ENCODE measurements around the gene SHISAL1. TPM values are rescaled to one million over a fixed set of nuclear protein-coding genes. Genes with fewer than 3 reads are reported as not detected.

Gene SHISAL1
- total and polyA plus RNA-seq, 10 of the 15 experiments (the other 5 are each of a cell fraction or from before 2014, with no cell fraction given) = not detected

GRCh38 chr22:44244265-44244822 lies 68.4 kb downstream of the SHISAL1 start (continued):
- TF ChIP-seq, protein P1, sequence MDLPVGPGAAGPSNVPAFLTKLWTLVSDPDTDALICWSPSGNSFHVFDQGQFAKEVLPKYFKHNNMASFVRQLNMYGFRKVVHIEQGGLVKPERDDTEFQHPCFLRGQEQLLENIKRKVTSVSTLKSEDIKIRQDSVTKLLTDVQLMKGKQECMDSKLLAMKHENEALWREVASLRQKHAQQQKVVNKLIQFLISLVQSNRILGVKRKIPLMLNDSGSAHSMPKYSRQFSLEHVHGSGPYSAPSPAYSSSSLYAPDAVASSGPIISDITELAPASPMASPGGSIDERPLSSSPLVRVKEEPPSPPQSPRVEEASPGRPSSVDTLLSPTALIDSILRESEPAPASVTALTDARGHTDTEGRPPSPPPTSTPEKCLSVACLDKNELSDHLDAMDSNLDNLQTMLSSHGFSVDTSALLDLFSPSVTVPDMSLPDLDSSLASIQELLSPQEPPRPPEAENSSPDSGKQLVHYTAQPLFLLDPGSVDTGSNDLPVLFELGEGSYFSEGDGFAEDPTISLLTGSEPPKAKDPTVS (IDR thresholded peaks at IDR 0.05; ENCODE audit: low read depth, low read length) = no peak
- TF ChIP-seq ZBTB4 (CRISPR knock-in tag; IDR thresholded peaks at IDR 0.05) = no peak
- TF ChIP-seq EP300 (IDR thresholded peaks at IDR 0.05; ENCODE audit: borderline replicate concordance in 1 of 2, control insufficient read depth in 1 of 2, low read depth in 2 of 2, low read length in 2 of 2) = no peak
- TF ChIP-seq YBX1 (IDR thresholded peaks at IDR 0.05) = no peak
- TF ChIP-seq POLR2AphosphoS2 (IDR thresholded peaks at IDR 0.05; ENCODE audit: low read depth, low read length) = no peak
- no peak for TF ChIP-seq GABPA (IDR thresholded peaks at IDR 0.05; ENCODE audit: low read depth)

DNA sequence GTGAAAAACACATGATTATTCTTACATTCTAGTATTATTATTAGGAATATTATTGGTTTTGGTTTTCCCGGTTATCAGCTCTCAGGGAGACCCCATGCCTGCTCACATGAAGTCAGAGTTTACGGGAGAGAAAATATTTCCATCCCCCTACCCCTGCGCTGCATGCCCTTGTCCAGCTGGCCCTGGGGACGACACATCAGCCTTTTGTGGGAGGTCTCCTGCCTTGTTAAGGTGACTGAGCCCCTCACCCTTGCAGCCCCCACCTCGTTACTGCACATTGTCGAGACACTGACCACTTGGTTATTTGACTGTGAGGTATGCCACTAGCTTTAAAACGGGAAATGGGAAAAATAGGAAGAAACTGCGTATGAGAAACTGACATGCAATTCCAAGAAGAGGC lies 69.0 kb downstream of the SHISAL1 start:
- Histone ChIP-seq H3K4me1 (ENCODE audit: control insufficient read depth, insufficient read depth, low read length) (no peaks in the 10 kb centered on the region), H4K20me1 (ENCODE audit: control insufficient read depth, insufficient read depth) (no peaks in the 10 kb centered on the region), H2AFZ (ENCODE audit: control insufficient read depth, low read depth, low read length) (no peak overlapping the region), H3K27ac (ENCODE audit: control insufficient read depth, insufficient read depth) (no peak overlapping the region), H3K9ac (ENCODE audit: control insufficient read depth, insufficient read depth, low read length) (no peak overlapping the region), H3K4me2 (ENCODE audit: control insufficient read depth, insufficient read depth) (no peak overlapping the region), H3K27me3 (replicated peaks in 1 of 2; ENCODE audit: control insufficient read depth in 2 of 2, insufficient read depth in 2 of 2, low read length in 1 of 2) (no peaks in the 10 kb centered on the region; a peak in 2 of 4 replicates), H3K9me3 (replicated peaks; ENCODE audit: control insufficient read depth, insufficient read depth, low read length) (no peaks in the 10 kb centered on the region), H3K79me2 (ENCODE audit: control insufficient read depth, insufficient read depth, low read length) (no peaks in the 10 kb centered on the region), H3K36me3 (ENCODE audit: control insufficient read depth in 2 of 2, insufficient read depth in 2 of 2, low read length in 1 of 2) (no peaks in the 10 kb centered on the region), H3K4me3 (no peak overlapping the region)
- in situ Hi-C loops (cut with MboI) (no loop called here), intact Hi-C loops (cut with micrococcal nuclease; ENCODE audit: unreplicated experiment) (no loop called here)
- CTCF ChIA-PET = no interaction called here
- RAD21 ChIA-PET (ENCODE audit: unreplicated experiment) = no interaction called here
- TF ChIP-seq POLR2AphosphoS2 (IDR thresholded peaks at IDR 0.05; ENCODE audit: low read depth, low read length) (no peak), RFX5 (IDR thresholded peaks at IDR 0.05; ENCODE audit: low read depth, low read length) (no peak), PAX5 (IDR thresholded peaks at IDR 0.05; ENCODE audit: borderline replicate concordance, low read depth, low read length) (no peak), IRF4 (IDR thresholded peaks at IDR 0.05; ENCODE audit: low read depth, low read length) (no peak), SPI1 (IDR thresholded peaks at IDR 0.05; ENCODE audit: borderline replicate concordance, insufficient read depth, low read depth, low read length) (no peak), RUNX3 (IDR thresholded peaks at IDR 0.05; ENCODE audit: low read length) (no peak), ZNF274 (IDR thresholded peaks at IDR 0.05; ENCODE audit: insufficient read depth, insufficient read length) (no peak)
- TF ChIP-seq, protein P2, sequence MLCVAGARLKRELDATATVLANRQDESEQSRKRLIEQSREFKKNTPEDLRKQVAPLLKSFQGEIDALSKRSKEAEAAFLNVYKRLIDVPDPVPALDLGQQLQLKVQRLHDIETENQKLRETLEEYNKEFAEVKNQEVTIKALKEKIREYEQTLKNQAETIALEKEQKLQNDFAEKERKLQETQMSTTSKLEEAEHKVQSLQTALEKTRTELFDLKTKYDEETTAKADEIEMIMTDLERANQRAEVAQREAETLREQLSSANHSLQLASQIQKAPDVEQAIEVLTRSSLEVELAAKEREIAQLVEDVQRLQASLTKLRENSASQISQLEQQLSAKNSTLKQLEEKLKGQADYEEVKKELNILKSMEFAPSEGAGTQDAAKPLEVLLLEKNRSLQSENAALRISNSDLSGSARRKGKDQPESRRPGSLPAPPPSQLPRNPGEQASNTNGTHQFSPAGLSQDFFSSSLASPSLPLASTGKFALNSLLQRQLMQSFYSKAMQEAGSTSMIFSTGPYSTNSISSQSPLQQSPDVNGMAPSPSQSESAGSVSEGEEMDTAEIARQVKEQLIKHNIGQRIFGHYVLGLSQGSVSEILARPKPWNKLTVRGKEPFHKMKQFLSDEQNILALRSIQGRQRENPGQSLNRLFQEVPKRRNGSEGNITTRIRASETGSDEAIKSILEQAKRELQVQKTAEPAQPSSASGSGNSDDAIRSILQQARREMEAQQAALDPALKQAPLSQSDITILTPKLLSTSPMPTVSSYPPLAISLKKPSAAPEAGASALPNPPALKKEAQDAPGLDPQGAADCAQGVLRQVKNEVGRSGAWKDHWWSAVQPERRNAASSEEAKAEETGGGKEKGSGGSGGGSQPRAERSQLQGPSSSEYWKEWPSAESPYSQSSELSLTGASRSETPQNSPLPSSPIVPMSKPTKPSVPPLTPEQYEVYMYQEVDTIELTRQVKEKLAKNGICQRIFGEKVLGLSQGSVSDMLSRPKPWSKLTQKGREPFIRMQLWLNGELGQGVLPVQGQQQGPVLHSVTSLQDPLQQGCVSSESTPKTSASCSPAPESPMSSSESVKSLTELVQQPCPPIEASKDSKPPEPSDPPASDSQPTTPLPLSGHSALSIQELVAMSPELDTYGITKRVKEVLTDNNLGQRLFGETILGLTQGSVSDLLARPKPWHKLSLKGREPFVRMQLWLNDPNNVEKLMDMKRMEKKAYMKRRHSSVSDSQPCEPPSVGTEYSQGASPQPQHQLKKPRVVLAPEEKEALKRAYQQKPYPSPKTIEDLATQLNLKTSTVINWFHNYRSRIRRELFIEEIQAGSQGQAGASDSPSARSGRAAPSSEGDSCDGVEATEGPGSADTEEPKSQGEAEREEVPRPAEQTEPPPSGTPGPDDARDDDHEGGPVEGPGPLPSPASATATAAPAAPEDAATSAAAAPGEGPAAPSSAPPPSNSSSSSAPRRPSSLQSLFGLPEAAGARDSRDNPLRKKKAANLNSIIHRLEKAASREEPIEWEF (IDR thresholded peaks at IDR 0.05; ENCODE audit: insufficient replicate concordance, low read depth, low read length) = no peak
- 13% methylated on average over 8 of the region's 8 CpGs for WGBS (ENCODE audit: insufficient coverage, insufficient replicate concordance, low lambda C conversion rate, missing lambda C conversion rate)
- DNase-seq (ENCODE audit: low read depth, low spot score) (no peak), FAIRE-seq (no peak), ATAC-seq (no peak)
- SMC1A ChIA-PET (ENCODE audit: uncharacterized antibody, unreplicated experiment) = no interaction called here
- BruUV-seq (replicated peaks) = no TSS peak
- POLR2A ChIA-PET = no interaction called here

Measured in GM12878 (cell line).